ENCODE results near the gene LFNG.

LFNG gene

GRCh38 chr7:2503056-2503941 lies 16.3 kb upstream of the LFNG start:
- no peak for DNase-seq (ENCODE audit: low read depth, low spot score)

GRCh38 chr7:2504128-2504888 lies 15.3 kb upstream of the LFNG start:
- DNase-seq (ENCODE audit: low read depth, low spot score), result no peak

GRCh38 chr7:2504889-2505375 lies 14.6 kb upstream of the LFNG start:
- no peak for DNase-seq (ENCODE audit: low read depth, low spot score)

DNA sequence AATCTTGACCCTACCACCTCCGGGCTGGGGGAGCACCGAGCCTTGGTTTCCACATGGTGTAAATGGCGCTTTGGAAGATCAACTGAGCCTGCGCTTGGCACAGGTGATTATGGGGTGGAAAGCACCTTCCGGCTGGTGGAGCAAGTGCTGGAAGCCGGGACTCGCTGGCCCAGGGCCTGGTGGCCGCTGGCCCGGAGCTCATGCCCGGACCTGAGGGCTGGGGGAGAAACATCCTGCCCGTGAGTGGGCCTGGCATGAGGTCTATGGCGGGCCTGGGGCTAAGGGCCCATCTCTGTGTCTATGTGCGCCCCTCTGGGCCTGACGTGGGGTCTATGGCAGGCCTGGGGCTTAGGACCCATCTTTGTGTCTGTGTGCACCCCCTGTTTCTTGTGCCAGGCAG lies 14.2 kb upstream of the LFNG start:
- no peak for DNase-seq (ENCODE audit: low read depth, low spot score)

DNA sequence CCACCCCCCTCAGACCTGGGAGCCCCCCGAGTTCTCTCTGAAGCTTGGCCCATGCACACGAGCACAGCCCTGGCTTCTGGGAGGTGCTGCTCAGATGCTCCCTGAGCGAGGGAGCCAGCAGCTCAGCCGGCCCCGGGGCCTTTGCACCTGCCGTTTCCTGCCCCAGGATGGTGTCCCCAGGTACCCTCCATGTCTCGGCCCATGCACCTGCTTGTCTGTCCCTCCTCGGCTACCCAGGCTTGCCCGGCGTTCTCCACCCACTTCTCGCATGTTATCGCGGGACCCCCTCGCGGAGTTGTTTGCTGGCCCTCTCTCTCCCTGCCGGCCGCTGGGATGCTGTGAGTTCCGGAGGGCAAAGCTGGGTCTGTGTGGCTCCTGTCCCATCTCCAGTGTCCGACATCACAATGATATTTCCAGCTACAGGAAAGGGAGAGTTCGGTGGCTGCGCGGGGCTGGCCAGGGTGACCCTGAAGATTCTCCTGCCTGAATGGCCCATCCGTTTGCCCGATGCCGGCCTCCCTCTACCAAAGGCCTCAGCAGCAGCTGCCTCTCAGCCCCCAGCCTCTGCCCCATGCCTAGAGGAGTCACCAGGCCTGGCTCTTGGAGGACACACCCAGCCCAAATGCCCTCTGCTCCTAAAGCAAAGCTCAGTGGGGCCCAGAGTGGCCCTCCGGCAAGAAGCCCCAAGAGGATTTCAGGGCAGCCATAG lies 12.2 kb upstream of the LFNG start:
- DNase-seq (ENCODE audit: low read depth, low spot score), result no peak

GRCh38 chr7:2507917-2508306 lies 11.7 kb upstream of the LFNG start:
- DNase-seq (ENCODE audit: low read depth, low spot score), result no peak

DNA sequence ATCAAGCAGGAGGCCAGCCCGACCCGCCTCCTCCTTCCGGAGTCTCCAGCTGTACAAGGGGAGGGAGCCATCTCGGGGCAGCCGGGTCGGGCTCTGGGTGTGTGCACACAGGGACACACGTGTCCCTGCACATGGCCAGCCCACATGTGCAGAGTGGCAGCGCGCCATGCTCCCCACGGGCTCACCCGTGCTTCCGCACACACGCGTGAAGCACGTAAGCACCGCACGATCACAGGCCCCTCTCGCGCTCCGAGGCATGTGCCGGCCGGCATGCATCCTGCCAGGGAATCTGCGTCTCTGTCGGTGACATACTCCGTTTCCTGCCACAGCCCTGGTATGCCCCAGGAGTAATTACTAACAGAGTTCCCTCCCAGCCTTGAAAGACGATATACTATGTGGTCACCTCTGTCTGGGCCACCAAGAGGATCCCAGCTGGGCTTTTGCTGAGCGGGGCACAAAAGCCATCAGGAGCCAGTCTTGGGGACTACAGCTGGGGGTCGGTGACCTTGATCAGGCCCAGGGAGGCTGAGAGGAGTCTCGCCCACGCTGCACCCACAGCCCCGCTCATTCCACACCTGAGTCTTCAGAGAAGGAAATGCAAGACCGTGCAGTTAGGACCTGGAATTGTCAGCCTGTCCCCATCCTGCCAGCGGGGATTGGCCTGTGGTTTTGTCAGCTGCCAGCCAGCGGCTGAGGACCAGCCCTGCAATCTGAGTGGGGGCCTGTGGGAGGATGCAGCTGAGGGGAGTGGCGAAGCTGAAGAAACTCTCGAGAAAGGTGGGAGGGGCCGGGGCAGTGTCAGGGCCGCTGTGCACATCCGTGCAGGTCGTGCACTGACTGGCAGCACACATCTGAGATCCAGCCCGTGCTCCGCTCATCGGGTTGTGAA lies 11.0 kb upstream of the LFNG start:
- DNase-seq (ENCODE audit: low read depth, low spot score), result peak; percentile 57

- no peak for DNase-seq (ENCODE audit: low read depth, low spot score)
These were observed 10.2 kb upstream of the LFNG start for GRCh38 chr7:2509298-2509906.

- no peak for DNase-seq (ENCODE audit: low read depth, low spot score)
These were observed 9.3 kb upstream of the LFNG start for GRCh38 chr7:2510130-2510776.

GRCh38 chr7:2510909-2511768 lies 8.4 kb upstream of the LFNG start:
- no peak for DNase-seq (ENCODE audit: low read depth, low spot score)

GRCh38 chr7:2511769-2512168 lies 7.8 kb upstream of the LFNG start:
- no peak for DNase-seq (ENCODE audit: low read depth, low spot score)

- DNase-seq (ENCODE audit: low read depth, low spot score), result no peak
These were observed 7.4 kb upstream of the LFNG start for GRCh38 chr7:2512179-2512661.

- no peak for DNase-seq (ENCODE audit: low read depth, low spot score)
These were observed 6.9 kb upstream of the LFNG start for GRCh38 chr7:2512713-2513112.

GRCh38 chr7:2513702-2514101 lies 5.9 kb upstream of the LFNG start:
- no peak for DNase-seq (ENCODE audit: low read depth, low spot score)

GRCh38 chr7:2514473-2515423 lies 4.8 kb upstream of the LFNG start:
- no peak for DNase-seq (ENCODE audit: low read depth, low spot score)

- no peak for DNase-seq (ENCODE audit: low read depth, low spot score)
These were observed 4.0 kb upstream of the LFNG start for GRCh38 chr7:2515424-2516193.

- DNase-seq (ENCODE audit: low read depth, low spot score), result no peak
These were observed 3.4 kb upstream of the LFNG start for GRCh38 chr7:2516194-2516555.

Data from activated CD4-positive, CD25-positive, alpha-beta regulatory T cell treated with anti-CD3 and anti-CD28 coated beads, Interleukin-2, amount 50 U/mL, for 16 hours (primary cell).